ENCODE measurements around the gene C10orf90.

The C10orf90 gene

DNA sequence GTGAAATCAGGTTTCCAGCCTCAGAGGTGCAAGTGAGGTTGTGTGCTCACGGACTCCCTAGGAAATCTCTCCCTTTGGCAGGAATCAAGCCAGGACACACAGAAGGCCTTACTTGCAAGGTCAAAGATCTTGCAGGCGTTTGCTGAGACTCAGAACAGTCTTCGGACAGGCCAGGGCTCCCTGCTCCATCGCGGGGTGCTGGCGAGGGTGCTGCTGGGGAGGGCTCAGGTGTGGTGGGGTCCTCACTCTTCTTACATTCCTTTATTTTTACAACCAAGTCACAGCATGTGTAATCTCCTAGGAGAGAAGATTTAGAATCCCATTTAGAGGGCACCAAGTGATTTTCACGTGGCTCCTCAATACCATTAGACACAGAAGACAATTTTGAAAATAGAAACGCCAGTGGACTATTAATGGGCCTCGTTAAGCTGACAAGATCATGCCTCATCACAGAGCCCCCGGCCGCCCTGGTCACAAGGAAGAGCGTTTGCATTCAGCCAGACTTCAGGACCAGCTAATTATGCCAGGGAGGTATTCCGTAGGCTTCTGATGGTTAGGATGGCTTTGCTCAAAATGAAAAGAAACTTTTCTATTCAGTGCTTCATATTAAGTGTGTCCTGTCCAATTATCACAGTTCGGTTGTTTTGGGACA lies 209.1 kb downstream of the C10orf90 start:
- H3K4me1 ChIP-seq (ENCODE audit: control insufficient read depth, low read length): no peaks in the 10 kb centered on the region
- H3K9me2 ChIP-seq (replicated peaks; ENCODE audit: control insufficient read depth, low read length): no peaks in the 10 kb centered on the region
- H3K9me3 ChIP-seq (ENCODE audit: control insufficient read depth, insufficient read depth, low read length): no peaks in the 10 kb centered on the region
- no peaks in the 10 kb centered on the region for H3F3A ChIP-seq (ENCODE audit: control insufficient read depth, insufficient read depth)
- H3K27ac ChIP-seq (ENCODE audit: low read depth, low read length): no peak overlapping the region
- no peaks in the 10 kb centered on the region for H3K27me3 ChIP-seq (ENCODE audit: control insufficient read depth, low read length)
- no peak for TF ChIP-seq CTCF (IDR thresholded peaks at IDR 0.05; ENCODE audit: low read depth, low read length, poor library complexity, severe bottlenecking)
- TF ChIP-seq EZH2phosphoT487 (IDR thresholded peaks at IDR 0.05; ENCODE audit: borderline replicate concordance, low read length): no peak
- H4K20me1 ChIP-seq (ENCODE audit: control insufficient read depth, insufficient read depth, low read depth, low read length): no peaks in the 10 kb centered on the region
- no peaks in the 10 kb centered on the region for H3K79me2 ChIP-seq (ENCODE audit: control insufficient read depth, low read length)
- H3K4me2 ChIP-seq (ENCODE audit: low read length): no peak overlapping the region
- no peaks in the 10 kb centered on the region for H3K36me3 ChIP-seq (ENCODE audit: control insufficient read depth, low read length)
- no peak overlapping the region for H3K4me3 ChIP-seq (ENCODE audit: low read length)

DNA sequence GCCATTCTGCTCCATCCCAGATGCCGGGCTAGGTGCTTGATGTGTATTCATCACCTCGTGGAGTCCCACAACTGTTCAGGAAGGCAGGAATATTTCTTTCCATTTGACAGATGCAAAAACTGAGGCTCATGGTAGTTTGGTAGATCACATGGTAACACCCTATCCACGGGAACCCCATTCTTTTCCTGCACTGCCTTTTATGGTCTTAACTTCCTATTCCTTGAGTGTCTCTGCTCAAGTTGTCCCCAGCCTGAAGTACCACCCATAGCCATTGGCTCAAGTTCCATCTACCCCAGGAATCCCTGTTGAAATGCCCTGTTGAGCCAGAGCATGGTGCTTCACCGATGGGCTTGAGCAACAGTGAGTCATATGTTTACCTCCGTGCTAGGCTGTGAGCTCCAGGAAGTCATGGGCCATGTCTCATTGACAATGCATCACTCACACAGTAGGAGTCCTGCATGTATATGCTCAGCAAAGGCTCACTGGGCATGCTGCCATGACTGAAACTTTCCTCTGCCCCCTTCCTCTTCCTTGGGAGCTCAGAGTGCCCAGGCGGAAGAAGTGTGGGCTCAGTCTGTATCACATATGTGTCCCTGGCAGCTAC lies 210.5 kb downstream of the C10orf90 start:
- no peak overlapping the region for H3K27ac ChIP-seq (ENCODE audit: low read depth, low read length)

DNA sequence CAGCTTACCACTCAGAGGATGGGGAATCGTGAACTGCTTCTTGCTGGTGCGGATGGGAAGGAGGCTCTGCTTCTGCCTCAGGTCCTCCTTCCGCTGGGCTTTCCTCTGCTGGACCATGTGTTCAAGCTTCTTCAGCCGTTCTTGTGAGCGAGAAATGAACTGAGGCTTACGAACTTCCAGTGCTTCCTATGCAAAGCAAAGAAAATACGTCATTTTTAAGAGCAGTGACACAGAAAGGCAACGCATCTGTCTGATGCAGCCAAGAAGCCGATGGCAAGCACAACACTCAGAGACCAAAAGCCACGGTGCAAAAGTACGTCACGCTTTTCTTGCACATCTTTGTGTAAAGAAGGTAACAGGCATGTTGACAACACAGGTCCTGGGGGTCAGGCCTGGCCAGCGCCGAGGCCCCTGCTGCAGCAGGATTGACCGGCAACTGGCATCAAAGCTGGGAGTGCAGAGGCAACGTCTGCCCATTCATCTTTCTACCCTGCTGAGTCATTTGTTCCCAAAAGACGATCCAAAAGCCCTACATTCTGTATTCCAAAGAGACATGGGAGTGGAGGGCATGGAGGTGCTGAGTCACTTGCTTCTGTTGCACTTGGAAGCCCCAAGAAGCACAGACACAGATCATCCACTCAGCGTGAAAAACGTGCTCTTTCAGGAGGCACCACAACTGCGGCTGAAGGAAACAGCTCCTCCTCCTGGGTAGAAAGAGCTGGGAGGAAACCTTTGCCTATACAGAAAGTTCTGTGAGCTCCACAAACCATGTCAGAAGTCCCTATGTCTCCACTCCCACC lies 211.3 kb downstream of the C10orf90 start:
- H3K36me3 ChIP-seq (ENCODE audit: control insufficient read depth, low read length): no peaks in the 10 kb centered on the region
- no peaks in the 10 kb centered on the region for H4K20me1 ChIP-seq (ENCODE audit: control insufficient read depth, insufficient read depth, low read depth, low read length)
- no peaks in the 10 kb centered on the region for H3F3A ChIP-seq (ENCODE audit: control insufficient read depth, insufficient read depth)
- no peaks in the 10 kb centered on the region for H3K79me2 ChIP-seq (ENCODE audit: control insufficient read depth, low read length)
- H3K4me3 ChIP-seq (ENCODE audit: low read length): no peak overlapping the region
- TF ChIP-seq EZH2phosphoT487 (IDR thresholded peaks at IDR 0.05; ENCODE audit: borderline replicate concordance, low read length) (no peak), CTCF (IDR thresholded peaks at IDR 0.05; ENCODE audit: low read depth, low read length, poor library complexity, severe bottlenecking) (no peak)
- H3K4me2 ChIP-seq (ENCODE audit: low read length): no peak overlapping the region
- H3K4me1 ChIP-seq (ENCODE audit: control insufficient read depth, low read length): no peaks in the 10 kb centered on the region
- no peaks in the 10 kb centered on the region for H3K9me2 ChIP-seq (replicated peaks; ENCODE audit: control insufficient read depth, low read length)
- H3K27ac ChIP-seq (ENCODE audit: low read depth, low read length): no peak overlapping the region
- no peaks in the 10 kb centered on the region for H3K9me3 ChIP-seq (ENCODE audit: control insufficient read depth, insufficient read depth, low read length)
- no peaks in the 10 kb centered on the region for H3K27me3 ChIP-seq (ENCODE audit: control insufficient read depth, low read length)

More for the DNA sequence above, 210.5 kb downstream of the C10orf90 start:
- H3K36me3 ChIP-seq (ENCODE audit: control insufficient read depth, low read length): no peaks in the 10 kb centered on the region
- no peaks in the 10 kb centered on the region for H3K79me2 ChIP-seq (ENCODE audit: control insufficient read depth, low read length)
- H4K20me1 ChIP-seq (ENCODE audit: control insufficient read depth, insufficient read depth, low read depth, low read length): no peaks in the 10 kb centered on the region
- H3K4me2 ChIP-seq (ENCODE audit: low read length): no peak overlapping the region
- H3K9me2 ChIP-seq (replicated peaks; ENCODE audit: control insufficient read depth, low read length): no peaks in the 10 kb centered on the region
- TF ChIP-seq CTCF (IDR thresholded peaks at IDR 0.05; ENCODE audit: low read depth, low read length, poor library complexity, severe bottlenecking): no peak
- no peak for TF ChIP-seq EZH2phosphoT487 (IDR thresholded peaks at IDR 0.05; ENCODE audit: borderline replicate concordance, low read length)
- H3F3A ChIP-seq (ENCODE audit: control insufficient read depth, insufficient read depth): no peaks in the 10 kb centered on the region
- H3K9me3 ChIP-seq (ENCODE audit: control insufficient read depth, insufficient read depth, low read length): no peaks in the 10 kb centered on the region
- no peaks in the 10 kb centered on the region for H3K4me1 ChIP-seq (ENCODE audit: control insufficient read depth, low read length)
- no peak overlapping the region for H3K4me3 ChIP-seq (ENCODE audit: low read length)
- H3K27me3 ChIP-seq (ENCODE audit: control insufficient read depth, low read length): no peaks in the 10 kb centered on the region

Measured in DOHH2 (cell line).